Hepatocyte (in vitro differentiated cells): ENCODE results near the gene MORN4. TPM values are rescaled to one million over a fixed set of nuclear protein-coding genes. Genes with fewer than 3 reads are reported as not detected.

ENCODE experiments used
- DNase-seq: peaks from one replicate; pipeline ENCODE4 v3.0.0-alpha.2; 2016; ENCODE audit warnings: low spot score
- H2AFZ ChIP-seq: fragments of 200-600 bp; sonication (generic); 2 replicates; pipeline ENCODE4 v1.6.0; 2016; ENCODE audit warnings: antibody characterized with exemption, mild to moderate bottlenecking
- H3K27ac ChIP-seq: fragments of 200-600 bp; sonication (generic); 2 replicates; pipeline ENCODE4 v1.5.1; 2016; ENCODE audit warnings: mild to moderate bottlenecking
- H3K27me3 ChIP-seq: fragments of 200-600 bp; sonication (generic); 2 replicates; pipeline ENCODE4 v1.6.1; 2016
- H3K36me3 ChIP-seq: fragments of 200-600 bp; sonication (generic); replicated peaks from 2 replicates; pipeline ENCODE4 v1.5.1; 2016; ENCODE audit warnings: low read depth; ENCODE audit not compliant: insufficient read depth
- H3K4me1 ChIP-seq: fragments of 200-600 bp; sonication (generic); 2 replicates; pipeline ENCODE4 v1.5.1; 2016; ENCODE audit warnings: mild to moderate bottlenecking, moderate library complexity; ENCODE audit not compliant: insufficient read depth
- H3K4me2 ChIP-seq: fragments of 200-600 bp; sonication (generic); 2 replicates; pipeline ENCODE4 v1.6.0; 2016
- H3K4me3 ChIP-seq: fragments of 200-600 bp; sonication (generic); 2 replicates; pipeline ENCODE4 v1.5.1; 2016; ENCODE audit warnings: mild to moderate bottlenecking
- H3K79me2 ChIP-seq: fragments of 200-600 bp; sonication (generic); 2 replicates; pipeline ENCODE4 v1.6.0; 2017; ENCODE audit warnings: mild to moderate bottlenecking
- H3K9me2 ChIP-seq: fragments of 200-600 bp; sonication (generic); replicated peaks from 2 replicates; pipeline ENCODE4 v1.6.0; 2017; ENCODE audit warnings: mild to moderate bottlenecking; ENCODE audit not compliant: insufficient read depth
- H3K9me3 ChIP-seq: fragments of 200-600 bp; sonication (generic); 2 replicates; pipeline ENCODE4 v1.5.1; 2016; ENCODE audit warnings: low read depth, mild to moderate bottlenecking
- H4K20me1 ChIP-seq: fragments of 200-600 bp; sonication (generic); 2 replicates; pipeline ENCODE4 v1.6.0; 2016; ENCODE audit warnings: mild to moderate bottlenecking; ENCODE audit not compliant: insufficient read depth, poor library complexity, severe bottlenecking
- CTCF ChIP-seq: fragments of 200-600 bp; sonication (generic); IDR thresholded peaks from 2 replicates; pipeline ENCODE4 v1.5.1; 2016; ENCODE audit warnings: antibody characterized with exemption, mild to moderate bottlenecking; ENCODE audit not compliant: poor library complexity
- EZH2 ChIP-seq: fragments of 200-600 bp; sonication (generic); IDR thresholded peaks from 2 replicates; pipeline ENCODE4 v1.6.1; 2016; ENCODE audit warnings: antibody characterized with exemption, mild to moderate bottlenecking, borderline replicate concordance
- EZH2phosphoT487 ChIP-seq: fragments of 200-600 bp; sonication (generic); IDR thresholded peaks from one replicate; pipeline ENCODE4 v1.6.1; 2018; ENCODE audit warnings: antibody characterized with exemption, mild to moderate bottlenecking, low read depth, moderate library complexity; ENCODE audit not compliant: unreplicated experiment, severe bottlenecking
- WGBS: methylation state at CpG from one replicate; pipeline ENCODE4 v1.1.6; 2016; ENCODE audit warnings: low lambda C conversion rate; ENCODE audit errors: missing lambda C conversion rate; 5-methylcytosine and 5-hydroxymethylcytosine counted together
- polyA plus RNA-seq: library from polyadenylated mRNA; unstranded; fragments of >200 nt; fragmentation: Nextera tagmentation; extraction: Ambion mirVana; gene quantifications from 2 replicates; pipeline ENCODE4 v1.2.1, GENCODE V29; 2016
- total RNA-seq: library from RNA; depleted of rRNA; stranded (reverse); fragments of >200 nt; gene quantifications from 2 replicates; pipeline ENCODE4 v1.2.3, GENCODE V29; 2014

The MORN4 gene
- total and polyA plus RNA-seq, 2 experiments from 2014 or later = 8.5 to 15.6 TPM

- Histone ChIP-seq H3K4me3 (no peak within 1 kb of the TSS), H3K36me3 (no peaks in the 10 kb centered on the region), H3K9me2 (no peaks in the 10 kb centered on the region), H3K4me1 (no peaks in the 10 kb centered on the region), H3K9me3 (no peaks in the 10 kb centered on the region), H3K27ac (no peak within 1 kb of the TSS), H2AFZ (no peak within 1 kb of the TSS), H3K27me3 (no peaks in the 10 kb centered on the region), H4K20me1 (no peaks in the 10 kb centered on the region), H3K79me2 (no peaks in the 10 kb centered on the region), H3K4me2 (no peak within 1 kb of the TSS)
- no peak for DNase-seq
- TF ChIP-seq CTCF = no peak
- 88% methylated on average over 3 of the region's 3 CpGs for WGBS
Observed at GRCh38 chr10:97589479-97589878, 43.8 kb downstream of the MORN4 start, which contains the start of gene C10orf62. Gene C10orf62, plus strand, starts transcription at chr10:97589721. Its CDS starts 177 bp downstream, at chr10:97589898.

GRCh38 chr10:97587183-97587582 lies 46.1 kb downstream of the MORN4 start:
- Histone ChIP-seq H3K4me3 (no peak overlapping the region), H3K36me3 (no peaks in the 10 kb centered on the region), H3K4me2 (no peak overlapping the region), H3K9me2 (no peaks in the 10 kb centered on the region), H4K20me1 (no peaks in the 10 kb centered on the region), H2AFZ (no peak overlapping the region), H3K9me3 (no peaks in the 10 kb centered on the region), H3K4me1 (peaks cover 4% of the 10 kb centered on the region), H3K27ac (no peak overlapping the region), H3K27me3 (no peaks in the 10 kb centered on the region), H3K79me2 (no peaks in the 10 kb centered on the region)
- WGBS = 89% methylated on average over 2 of the region's 2 CpGs
- no peak for DNase-seq
- TF ChIP-seq EZH2phosphoT487 (no peak), CTCF (no peak), EZH2 (no peak)

- H3K4me3 ChIP-seq = no peak overlapping the region
- 84% methylated on average over 5 of the region's 5 CpGs for WGBS
Observed at GRCh38 chr10:97585439-97585811, 47.9 kb downstream of the MORN4 start.

More at GRCh38 chr10:97585439-97585811, 47.9 kb downstream of the MORN4 start:
- Histone ChIP-seq H2AFZ (no peak overlapping the region), H3K9me2 (no peaks in the 10 kb centered on the region), H3K27me3 (no peaks in the 10 kb centered on the region), H3K36me3 (no peaks in the 10 kb centered on the region), H3K27ac (no peak overlapping the region), H3K4me1 (peaks cover 4% of the 10 kb centered on the region), H4K20me1 (no peaks in the 10 kb centered on the region), H3K79me2 (no peaks in the 10 kb centered on the region), H3K4me2 (no peak overlapping the region), H3K9me3 (no peaks in the 10 kb centered on the region)
- DNase-seq = no peak
- no peak for TF ChIP-seq CTCF
- TF ChIP-seq EZH2phosphoT487 = no peak
- no peak for TF ChIP-seq EZH2
